ENCODE measurements around the gene EML4. TPM values are rescaled to one million over a fixed set of nuclear protein-coding genes. Genes with fewer than 3 reads are reported as not detected.

The EML4 gene
- total RNA-seq, 1 donor from 2014 or later: 117 TPM

DNA sequence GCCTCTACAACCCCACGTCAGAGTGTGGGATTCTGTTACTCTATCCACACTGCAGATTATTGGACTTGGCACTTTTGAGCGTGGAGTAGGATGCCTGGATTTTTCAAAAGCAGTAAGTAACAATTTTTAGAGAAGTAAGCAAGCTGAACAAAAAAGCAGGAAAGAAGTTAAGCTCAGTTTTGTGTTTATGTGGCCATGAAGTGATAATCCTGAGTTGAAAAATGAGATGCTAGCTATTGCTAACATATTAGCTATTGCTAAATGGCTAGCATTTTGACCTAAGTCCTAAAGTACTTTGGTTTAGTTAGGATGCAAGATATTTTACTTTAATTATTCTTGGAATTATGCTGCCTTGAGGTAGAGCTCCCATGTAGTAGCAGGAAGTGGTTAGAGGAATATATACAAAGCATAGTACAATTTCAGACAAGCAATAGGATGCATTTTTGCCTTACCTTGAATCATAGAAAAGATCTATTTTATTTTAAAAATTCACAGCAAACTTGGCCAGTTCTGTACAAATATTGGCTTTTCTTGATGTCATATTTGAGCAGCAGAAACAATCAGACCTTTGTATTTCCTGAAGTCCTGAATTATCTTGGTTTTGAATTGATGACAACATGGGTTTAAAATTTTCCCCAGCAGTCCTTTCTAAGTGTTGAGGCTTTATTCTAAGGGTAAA is 117.3 kb downstream of the EML4 start:
- peaks cover 32% of the 10 kb centered on the region for H3K36me3 Mint-ChIP-seq
- H3K4me3 Mint-ChIP-seq: no peak overlapping the region
- H3K4me1 Mint-ChIP-seq (ENCODE audit: unreplicated experiment): peaks cover 6% of the 10 kb centered on the region
- H3K27me3 Mint-ChIP-seq: no peaks in the 10 kb centered on the region
- no peak for TF ChIP-seq CTCF (conservative IDR thresholded peaks at IDR 0.05)
- H3K9me3 Mint-ChIP-seq: no peaks in the 10 kb centered on the region
- H3K27ac Mint-ChIP-seq: no peak overlapping the region
- DNase-seq (ENCODE audit: extremely low spot score, unreplicated experiment): no peak

GRCh38 chr2:42288811-42289210 is 119.7 kb downstream of the EML4 start:
- no peak for DNase-seq (ENCODE audit: extremely low spot score, unreplicated experiment)
- no peaks in the 10 kb centered on the region for H3K27me3 Mint-ChIP-seq
- H3K4me3 Mint-ChIP-seq: no peak overlapping the region
- no peak for TF ChIP-seq CTCF (conservative IDR thresholded peaks at IDR 0.05)
- no peaks in the 10 kb centered on the region for H3K9me3 Mint-ChIP-seq
- no peaks in the 10 kb centered on the region for H3K4me1 Mint-ChIP-seq (ENCODE audit: unreplicated experiment)
- H3K36me3 Mint-ChIP-seq: peaks cover 36% of the 10 kb centered on the region
- H3K27ac Mint-ChIP-seq: no peak overlapping the region

DNA sequence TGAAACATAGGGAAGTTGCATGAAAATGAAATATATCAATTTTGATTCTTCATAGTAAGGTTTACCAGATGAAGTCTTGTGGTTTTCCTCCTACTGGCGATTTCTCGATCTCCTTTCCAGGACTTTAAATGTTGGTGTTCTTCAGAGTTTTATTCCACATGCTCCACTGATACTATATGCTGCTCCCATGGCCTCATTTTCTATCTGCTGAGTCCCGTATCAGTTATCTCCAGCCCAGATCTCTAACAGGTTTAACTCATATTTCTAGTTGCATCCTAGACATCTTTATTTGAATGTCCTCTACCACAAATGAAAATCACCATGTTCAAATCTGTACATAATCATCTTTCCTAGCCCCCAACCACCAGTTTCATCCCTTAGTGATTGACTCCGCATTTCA is 120.1 kb downstream of the EML4 start:
- H3K9me3 Mint-ChIP-seq: no peaks in the 10 kb centered on the region
- no peak overlapping the region for H3K27ac Mint-ChIP-seq
- no peak for DNase-seq (ENCODE audit: extremely low spot score, unreplicated experiment)
- TF ChIP-seq CTCF (conservative IDR thresholded peaks at IDR 0.05): no peak
- H3K27me3 Mint-ChIP-seq: no peaks in the 10 kb centered on the region
- peaks cover 34% of the 10 kb centered on the region for H3K36me3 Mint-ChIP-seq
- H3K4me1 Mint-ChIP-seq (ENCODE audit: unreplicated experiment): no peaks in the 10 kb centered on the region
- no peak overlapping the region for H3K4me3 Mint-ChIP-seq

DNA sequence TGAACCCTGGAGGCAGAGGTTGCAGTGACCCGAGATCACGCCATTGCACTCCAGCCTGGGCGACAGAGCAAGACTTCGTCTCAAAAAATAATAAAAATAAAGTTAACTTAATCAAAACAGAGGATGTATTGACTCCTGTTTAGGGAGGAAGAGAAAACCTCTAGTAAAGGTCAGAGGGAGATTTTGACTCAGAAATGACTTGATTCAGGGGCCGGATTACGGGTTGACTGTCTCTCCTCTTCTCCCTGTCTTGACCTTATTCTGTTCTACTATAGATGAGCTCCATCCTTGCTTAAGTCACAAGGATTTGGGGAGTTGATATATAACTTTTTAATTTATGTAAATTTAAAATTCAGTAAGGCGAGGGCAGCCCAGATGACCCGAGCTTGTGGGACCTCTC is 120.9 kb downstream of the EML4 start:
- H3K4me1 Mint-ChIP-seq (ENCODE audit: unreplicated experiment): no peaks in the 10 kb centered on the region
- DNase-seq (ENCODE audit: extremely low spot score, unreplicated experiment): no peak
- H3K27me3 Mint-ChIP-seq: no peaks in the 10 kb centered on the region
- H3K4me3 Mint-ChIP-seq: no peak overlapping the region
- no peaks in the 10 kb centered on the region for H3K9me3 Mint-ChIP-seq
- H3K36me3 Mint-ChIP-seq: peaks cover 38% of the 10 kb centered on the region
- no peak for TF ChIP-seq CTCF (conservative IDR thresholded peaks at IDR 0.05)
- no peak overlapping the region for H3K27ac Mint-ChIP-seq

GRCh38 chr2:42293019-42293418 is 123.9 kb downstream of the EML4 start:
- Mint-ChIP-seq H3K4me1 (ENCODE audit: unreplicated experiment) (no peaks in the 10 kb centered on the region), H3K36me3 (peaks cover 36% of the 10 kb centered on the region)
- TF ChIP-seq CTCF (conservative IDR thresholded peaks at IDR 0.05): no peak

More at GRCh38 chr2:42293019-42293418, 123.9 kb downstream of the EML4 start:
- Mint-ChIP-seq H3K9me3 (no peaks in the 10 kb centered on the region), H3K4me3 (no peak overlapping the region), H3K27me3 (no peaks in the 10 kb centered on the region), H3K27ac (no peak overlapping the region)
- no peak for DNase-seq (ENCODE audit: extremely low spot score, unreplicated experiment)

Data from type B pancreatic cell (in vitro differentiated cells).